ENCODE data around the gene POLE. TPM values are rescaled to one million over a fixed set of nuclear protein-coding genes. Genes with fewer than 3 reads are reported as not detected.

POLE gene
- total RNA-seq, 1 experiment from 2014 or later, result 13.2 TPM

- in situ Hi-C loops (cut with HindIII; ENCODE audit: low pct_unique_long_range_greater_than_20kb, low sequenced_read_pairs), result no loop called here
These were observed 62.1 kb downstream of the POLE start for GRCh38 chr12:132624910-132625630.

GRCh38 chr12:132624186-132624855 is 62.8 kb downstream of the POLE start:
- no peak for DNase-seq (ENCODE audit: low read depth, low spot score)
- in situ Hi-C loops (cut with HindIII; ENCODE audit: low pct_unique_long_range_greater_than_20kb, low sequenced_read_pairs), result no loop called here

More at GRCh38 chr12:132624910-132625630, 62.1 kb downstream of the POLE start:
- no peak for DNase-seq (ENCODE audit: low read depth, low spot score)

- in situ Hi-C loops (cut with HindIII; ENCODE audit: low pct_unique_long_range_greater_than_20kb, low sequenced_read_pairs), result no loop called here
These were observed 63.9 kb downstream of the POLE start for GRCh38 chr12:132623072-132623869.

DNA sequence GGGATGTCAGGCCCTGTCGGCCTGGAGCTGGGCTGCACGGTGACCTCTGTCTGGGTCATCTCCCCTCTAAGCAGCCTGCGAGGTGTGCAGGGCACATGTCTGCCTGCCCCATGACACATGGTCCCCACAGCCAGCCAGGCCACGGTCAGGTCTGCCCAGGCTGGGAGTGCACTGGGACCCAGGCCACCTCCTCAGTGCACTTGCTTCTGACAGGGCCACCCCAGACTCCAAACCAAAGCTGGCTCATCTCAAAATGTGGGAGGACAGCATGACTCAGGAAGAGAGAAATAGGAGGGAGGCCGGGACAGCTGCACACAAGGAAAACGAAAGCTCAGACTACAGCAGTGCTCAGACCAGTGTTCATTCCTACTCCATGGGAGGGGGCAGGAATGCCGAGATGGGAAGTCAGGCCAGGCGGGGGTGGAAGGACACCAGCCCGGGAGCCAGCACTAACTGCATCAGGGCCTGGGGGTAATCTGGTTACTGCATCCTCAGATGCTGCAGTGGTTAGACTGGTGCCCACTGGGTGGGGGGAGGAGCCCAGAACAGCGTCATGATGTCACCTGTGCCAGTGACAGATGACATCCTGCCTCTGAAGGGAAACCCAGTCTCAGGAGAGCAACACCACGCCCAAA is 64.6 kb downstream of the POLE start:
- DNase-seq (ENCODE audit: low read depth, low spot score), result no peak
- in situ Hi-C loops (cut with HindIII; ENCODE audit: low pct_unique_long_range_greater_than_20kb, low sequenced_read_pairs), result no loop called here

More at GRCh38 chr12:132623072-132623869, 63.9 kb downstream of the POLE start:
- DNase-seq (ENCODE audit: low read depth, low spot score), result no peak

- in situ Hi-C loops (cut with HindIII; ENCODE audit: low pct_unique_long_range_greater_than_20kb, low sequenced_read_pairs), result no loop called here
These were observed 65.3 kb downstream of the POLE start for GRCh38 chr12:132621657-132622435.

DNA sequence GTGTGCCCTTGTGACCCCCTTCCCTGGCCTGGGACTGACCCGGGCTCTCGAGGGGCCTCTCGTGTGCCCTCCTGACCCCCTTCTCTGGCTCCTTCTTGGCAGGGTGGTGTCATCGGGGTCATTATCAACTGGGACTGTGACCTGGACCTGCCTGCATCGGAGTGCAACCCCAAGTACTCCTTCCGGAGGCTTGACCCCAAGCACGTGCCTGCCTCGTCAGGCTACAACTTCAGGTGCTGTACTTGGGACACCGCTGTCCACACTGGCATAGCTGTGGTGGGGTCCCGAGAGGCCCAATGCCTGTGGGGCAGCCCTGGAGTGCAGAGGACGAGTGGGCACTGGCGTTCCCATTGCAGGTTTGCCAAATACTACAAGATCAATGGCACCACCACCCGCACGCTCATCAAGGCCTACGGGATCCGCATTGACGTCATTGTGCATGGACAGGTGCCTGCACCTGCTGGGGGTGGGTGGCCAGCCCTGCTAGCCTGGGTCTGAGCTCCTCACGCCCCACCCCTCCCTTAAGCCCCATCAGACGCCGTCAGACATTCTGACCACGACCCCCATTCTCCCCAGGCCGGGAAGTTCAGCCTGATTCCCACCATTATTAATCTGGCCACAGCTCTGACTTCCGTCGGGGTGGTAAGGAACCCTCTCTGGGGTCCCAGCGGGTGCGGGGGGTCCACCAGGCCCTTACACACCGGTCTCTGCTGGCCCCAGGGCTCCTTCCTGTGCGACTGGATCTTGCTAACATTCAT is 66.1 kb downstream of the POLE start:
- in situ Hi-C loops (cut with HindIII; ENCODE audit: low pct_unique_long_range_greater_than_20kb, low sequenced_read_pairs), result no loop called here
- no peak for DNase-seq (ENCODE audit: low read depth, low spot score)

More at GRCh38 chr12:132621657-132622435, 65.3 kb downstream of the POLE start:
- DNase-seq (ENCODE audit: low read depth, low spot score), result no peak

- in situ Hi-C loops (cut with HindIII; ENCODE audit: low pct_unique_long_range_greater_than_20kb, low sequenced_read_pairs), result no loop called here
- no peak for DNase-seq (ENCODE audit: low read depth, low spot score)
These were observed 66.8 kb downstream of the POLE start for GRCh38 chr12:132620113-132620898.

DNA sequence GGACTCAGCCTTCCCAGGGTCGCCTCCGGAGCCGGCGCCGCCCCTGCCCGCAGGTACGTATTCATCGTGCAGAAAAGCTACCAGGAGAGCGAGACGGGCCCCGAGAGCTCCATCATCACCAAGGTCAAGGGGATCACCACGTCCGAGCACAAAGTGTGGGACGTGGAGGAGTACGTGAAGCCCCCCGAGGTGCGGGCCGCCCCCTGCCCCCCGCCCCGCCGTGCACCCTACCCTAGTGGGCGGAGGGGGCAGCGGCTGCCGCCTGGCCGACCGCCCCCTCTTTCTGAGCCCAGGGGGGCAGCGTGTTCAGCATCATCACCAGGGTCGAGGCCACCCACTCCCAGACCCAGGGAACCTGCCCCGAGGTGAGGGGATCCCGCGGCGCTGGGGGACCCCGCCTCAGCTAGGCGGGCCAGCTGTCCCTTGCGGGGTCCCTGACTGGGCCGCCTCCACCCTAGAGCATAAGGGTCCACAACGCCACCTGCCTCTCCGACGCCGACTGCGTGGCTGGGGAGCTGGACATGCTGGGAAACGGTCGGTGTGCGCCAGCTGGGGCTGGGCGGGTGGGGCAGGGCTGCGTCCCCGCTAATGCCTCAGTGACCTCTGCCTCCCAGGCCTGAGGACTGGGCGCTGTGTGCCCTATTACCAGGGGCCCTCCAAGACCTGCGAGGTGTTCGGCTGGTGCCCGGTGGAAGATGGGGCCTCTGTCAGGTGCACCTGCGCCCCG is 67.6 kb downstream of the POLE start:
- in situ Hi-C loops (cut with HindIII; ENCODE audit: low pct_unique_long_range_greater_than_20kb, low sequenced_read_pairs), result no loop called here
- no peak for DNase-seq (ENCODE audit: low read depth, low spot score)

- in situ Hi-C loops (cut with HindIII; ENCODE audit: low pct_unique_long_range_greater_than_20kb, low sequenced_read_pairs), result no loop called here
- DNase-seq (ENCODE audit: low read depth, low spot score), result no peak
These were observed 68.1 kb downstream of the POLE start for GRCh38 chr12:132619071-132619385.

DNA sequence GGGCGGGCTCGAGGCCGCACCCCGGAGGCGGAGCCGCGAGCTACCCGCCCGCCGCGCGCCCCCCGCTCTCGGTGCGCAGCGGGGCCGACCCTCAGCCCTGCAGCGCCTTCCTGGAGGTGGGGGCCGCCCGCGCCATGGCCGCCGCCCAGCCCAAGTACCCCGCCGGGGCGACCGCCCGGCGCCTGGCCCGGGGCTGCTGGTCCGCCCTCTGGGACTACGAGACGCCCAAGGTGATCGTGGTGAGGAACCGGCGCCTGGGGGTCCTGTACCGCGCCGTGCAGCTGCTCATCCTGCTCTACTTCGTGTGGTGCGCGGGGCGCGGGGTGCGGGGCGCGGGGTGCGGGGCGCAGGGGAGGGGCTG is 68.5 kb downstream of the POLE start, which contains the start of gene P2RX2:
P2RX2 (plus strand) TSS at position 94 of the 361 bp plus-strand sequence; CDS start at position 135, 41 bp downstream.
- in situ Hi-C loops (cut with HindIII; ENCODE audit: low pct_unique_long_range_greater_than_20kb, low sequenced_read_pairs), result no loop called here
- no peak for DNase-seq (ENCODE audit: low read depth, low spot score)

DNA sequence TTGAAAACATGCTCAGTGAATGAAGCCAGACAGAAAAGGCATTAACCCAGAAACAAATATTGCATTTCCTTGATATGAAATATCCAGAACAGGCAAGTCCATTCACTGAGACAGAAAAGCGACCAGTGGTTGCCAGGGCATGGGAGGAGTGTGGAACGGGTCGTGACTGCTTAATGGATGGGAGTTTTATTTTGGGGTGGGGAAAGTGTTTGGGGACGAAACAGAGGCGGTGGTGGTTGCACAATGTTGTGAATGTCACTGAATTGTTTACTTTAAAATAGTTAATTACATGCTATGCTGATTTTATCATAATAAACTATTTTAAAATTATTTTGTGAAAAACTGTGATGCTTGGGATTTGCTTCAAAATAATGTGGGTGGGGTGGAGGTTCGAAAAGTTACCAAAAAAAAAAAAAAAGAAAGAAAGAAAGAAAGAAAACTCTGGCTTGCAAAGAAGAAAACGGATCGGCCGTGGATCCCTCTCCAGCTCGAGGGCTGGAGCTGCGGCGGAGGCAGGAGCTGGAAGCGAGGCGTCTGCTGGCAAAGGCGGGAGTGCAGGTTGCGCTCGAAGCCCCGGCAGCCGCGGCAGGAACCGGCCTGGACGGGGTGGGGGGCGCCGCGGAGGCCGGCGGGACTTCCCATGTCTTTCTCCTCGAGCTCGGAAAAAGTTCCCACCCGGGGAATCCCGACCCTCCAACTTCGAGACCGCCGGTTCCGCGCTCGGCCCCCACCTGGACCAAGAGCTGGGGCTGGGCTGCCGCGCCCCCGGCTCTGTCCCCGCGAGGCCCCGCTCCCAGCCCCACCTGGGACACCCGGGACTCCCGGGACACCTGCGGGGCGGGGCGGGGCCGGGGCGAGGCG is 69.1 kb downstream of the POLE start:
- no peak for DNase-seq (ENCODE audit: low read depth, low spot score)
- in situ Hi-C loops (cut with HindIII; ENCODE audit: low pct_unique_long_range_greater_than_20kb, low sequenced_read_pairs), result no loop called here

DNA sequence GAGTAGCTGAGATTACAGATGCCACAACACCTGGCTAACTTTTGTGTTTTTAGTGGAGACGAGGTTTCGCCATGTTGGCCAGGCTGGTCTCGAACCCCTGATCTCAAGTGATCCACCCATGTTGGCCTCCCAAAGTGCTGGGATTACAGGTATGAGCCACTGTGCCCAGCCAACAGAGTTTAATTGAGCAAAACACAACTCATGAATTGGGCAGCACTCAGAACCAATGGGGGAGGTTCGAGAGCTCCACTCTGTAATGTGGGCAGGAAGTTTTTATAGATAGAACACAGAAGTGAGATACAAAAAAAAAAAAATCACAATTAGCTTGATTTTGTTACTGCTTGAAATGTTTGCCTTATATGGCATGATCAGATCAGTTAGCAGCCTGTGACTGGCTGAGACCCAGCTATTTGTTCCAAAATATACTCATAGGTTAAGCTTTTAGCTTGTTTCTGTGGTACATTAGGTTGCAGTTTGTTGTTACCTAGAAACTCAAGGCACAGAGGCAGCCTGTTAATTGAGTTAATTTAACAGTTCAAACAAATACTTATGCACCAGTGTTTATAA is 69.9 kb downstream of the POLE start:
- in situ Hi-C loops (cut with HindIII; ENCODE audit: low pct_unique_long_range_greater_than_20kb, low sequenced_read_pairs), result no loop called here

GRCh38 chr12:132615579-132616038 is 71.5 kb downstream of the POLE start:
- in situ Hi-C loops (cut with HindIII; ENCODE audit: low pct_unique_long_range_greater_than_20kb, low sequenced_read_pairs), result no loop called here
- DNase-seq (ENCODE audit: low read depth, low spot score), result no peak

More for the DNA sequence above, 69.9 kb downstream of the POLE start:
- DNase-seq (ENCODE audit: low read depth, low spot score), result no peak

All from SK-MEL-5 (cell line).